Activated naive CD4-positive, alpha-beta T cell treated with anti-CD3 and anti-CD28 coated beads, Interleukin-2, amount 50 U/mL, for 24 hours (primary cell): ENCODE data around the gene ARMC5.
"Not testable (repeated sequence)": the region's sequence is repeated elsewhere in the genome, so short reads cannot be mapped to it uniquely, and the experiment has no call there.

Source experiments
- H3K27ac Mint-ChIP-seq: one replicate; pipeline ENCODE4 v1.8.0; 2021; ENCODE audit warnings: mild to moderate bottlenecking, mixed read lengths
- H3K27me3 Mint-ChIP-seq: one replicate; pipeline ENCODE4 v1.8.0; 2021; ENCODE audit warnings: mixed read lengths
- H3K36me3 Mint-ChIP-seq: one replicate; pipeline ENCODE4 v1.8.0; 2021; ENCODE audit warnings: mixed read lengths
- H3K4me1 Mint-ChIP-seq: one replicate; pipeline ENCODE4 v1.8.0; 2021; ENCODE audit warnings: mixed read lengths
- H3K4me3 Mint-ChIP-seq: one replicate; pipeline ENCODE4 v1.8.0; 2021; ENCODE audit warnings: mild to moderate bottlenecking, mixed read lengths
- H3K9me3 Mint-ChIP-seq: one replicate; pipeline ENCODE4 v1.8.0; 2021; ENCODE audit warnings: mixed read lengths

The ARMC5 gene

DNA sequence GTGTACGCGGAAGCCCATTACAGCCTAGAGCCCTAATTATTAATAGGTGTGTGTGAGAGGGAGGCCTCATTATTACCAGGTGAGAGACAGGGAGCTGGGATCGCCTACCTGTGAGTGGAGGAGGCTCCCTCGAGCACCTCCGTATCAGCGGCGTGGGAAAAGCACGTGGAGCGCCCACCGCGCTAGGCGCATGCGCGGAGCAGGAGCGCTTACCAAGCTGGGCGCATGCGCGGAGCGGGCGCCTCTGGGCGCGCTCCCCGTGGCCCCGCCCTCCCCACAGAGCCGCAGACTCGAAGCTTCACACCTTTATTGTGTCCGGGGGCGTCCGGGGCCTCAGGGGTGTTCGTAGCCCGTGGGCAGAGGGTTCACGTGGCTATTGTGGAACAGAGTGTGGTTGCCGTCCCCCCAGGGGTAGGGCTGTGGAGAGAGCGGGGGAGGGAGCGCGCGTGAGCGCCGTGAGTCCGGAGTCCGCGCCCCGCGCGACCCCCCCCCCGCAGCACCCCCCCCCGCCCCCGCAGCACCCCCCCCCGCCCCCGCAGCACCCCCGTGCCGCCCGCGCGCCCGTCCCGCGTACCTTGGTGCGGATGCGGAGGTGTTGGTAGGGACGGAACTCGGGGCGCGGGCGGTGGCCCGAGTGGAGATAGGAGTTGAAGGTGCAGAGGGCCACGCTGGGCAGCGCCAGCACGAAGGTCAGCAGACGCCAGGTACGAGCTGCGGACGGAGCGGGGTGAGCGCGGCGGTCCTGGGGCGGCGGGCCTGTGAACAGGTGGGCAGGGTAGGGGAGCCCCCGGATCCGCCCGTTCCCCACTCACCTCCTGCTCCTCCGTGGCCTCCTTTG lies 31.6 kb upstream of the ARMC5 start:
- H3K27ac Mint-ChIP-seq, result peak overlapping the region; percentile 12
- H3K9me3 Mint-ChIP-seq, result no peaks in the 10 kb centered on the region
- peaks cover 2% of the 10 kb centered on the region for H3K27me3 Mint-ChIP-seq
- no peaks in the 10 kb centered on the region for H3K36me3 Mint-ChIP-seq
- H3K4me1 Mint-ChIP-seq, result no peaks in the 10 kb centered on the region
- peak overlapping the region; percentile 23 for H3K4me3 Mint-ChIP-seq

DNA sequence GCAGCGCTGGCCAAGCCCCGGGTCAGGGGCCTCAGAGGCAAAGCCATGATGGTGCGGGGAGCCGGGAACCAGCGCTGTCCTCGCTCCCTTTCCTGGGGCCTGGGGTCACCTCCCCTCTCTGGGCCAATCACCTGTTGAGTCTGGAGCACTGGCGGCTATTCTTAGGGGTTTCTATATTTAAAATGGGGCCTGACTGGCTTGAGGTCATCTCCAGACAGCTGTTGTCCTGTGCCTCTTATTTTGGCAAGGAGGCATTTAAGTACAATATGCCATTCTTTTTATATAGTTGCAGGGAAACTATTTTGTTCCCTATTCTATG lies 31.1 kb upstream of the ARMC5 start, which contains the start of gene COX6A2:
Gene COX6A2 (minus strand): TSS at position 82 of the 319 bp plus-strand sequence. CDS start 35 bp downstream, at position 47.
- Mint-ChIP-seq H3K4me1 (no peaks in the 10 kb centered on the region), H3K27ac (peak within 1 kb of the TSS; percentile 12), H3K36me3 (no peaks in the 10 kb centered on the region), H3K27me3 (no peaks in the 10 kb centered on the region), H3K4me3 (peak within 1 kb of the TSS; percentile 23), H3K9me3 (no peaks in the 10 kb centered on the region)

DNA sequence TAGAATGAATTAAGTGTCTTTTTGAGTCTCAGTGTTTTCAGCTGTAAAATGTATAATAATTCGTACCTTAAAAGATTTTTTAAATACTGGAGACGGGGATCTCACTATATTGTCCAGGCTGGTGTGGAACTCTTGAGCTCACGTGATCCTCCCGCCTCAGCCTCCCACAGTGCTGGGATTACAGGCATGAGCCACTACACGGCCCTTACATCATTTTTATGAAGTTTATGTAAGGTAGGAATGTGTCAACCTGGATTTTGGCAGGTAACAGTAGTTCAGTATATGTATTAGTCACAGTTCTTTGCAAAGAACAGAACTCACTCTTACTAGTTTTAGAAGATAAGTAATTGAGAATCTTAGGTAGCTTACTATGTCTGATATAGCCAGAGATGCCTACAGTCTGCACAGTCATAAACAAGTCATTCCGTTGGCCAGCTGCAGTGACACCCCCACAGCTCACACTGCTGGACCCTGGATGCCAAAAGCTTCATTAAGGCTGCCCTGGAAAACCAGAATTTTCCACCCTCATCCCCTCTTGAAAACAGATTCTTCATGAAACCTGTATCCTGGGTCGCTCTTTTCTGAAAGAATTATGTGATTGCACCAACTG lies 30.6 kb upstream of the ARMC5 start:
- Mint-ChIP-seq H3K4me3 (no peak overlapping the region), H3K27ac (no peak overlapping the region), H3K36me3 (no peaks in the 10 kb centered on the region), H3K27me3 (no peaks in the 10 kb centered on the region), H3K9me3 (no peaks in the 10 kb centered on the region), H3K4me1 (no peaks in the 10 kb centered on the region)

- no peak overlapping the region for H3K27ac Mint-ChIP-seq
- H3K27me3 Mint-ChIP-seq, result no peaks in the 10 kb centered on the region
- no peaks in the 10 kb centered on the region for H3K4me1 Mint-ChIP-seq
- H3K4me3 Mint-ChIP-seq, result no peak overlapping the region
- H3K36me3 Mint-ChIP-seq, result no peaks in the 10 kb centered on the region
- no peaks in the 10 kb centered on the region for H3K9me3 Mint-ChIP-seq
Observed at GRCh38 chr16:31429314-31429713, 30.0 kb upstream of the ARMC5 start.

GRCh38 chr16:31429796-31430195 lies 29.5 kb upstream of the ARMC5 start:
- Mint-ChIP-seq H3K36me3 (no peaks in the 10 kb centered on the region), H3K27ac (no peak overlapping the region), H3K27me3 (no peaks in the 10 kb centered on the region), H3K9me3 (no peaks in the 10 kb centered on the region), H3K4me3 (no peak overlapping the region), H3K4me1 (no peaks in the 10 kb centered on the region)

GRCh38 chr16:31430380-31431052 lies 28.8 kb upstream of the ARMC5 start:
- Mint-ChIP-seq H3K36me3 (no peaks in the 10 kb centered on the region), H3K9me3 (no peaks in the 10 kb centered on the region), H3K4me3 (no peak overlapping the region), H3K27ac (no peak overlapping the region), H3K27me3 (no peaks in the 10 kb centered on the region), H3K4me1 (no peaks in the 10 kb centered on the region)

- H3K36me3 Mint-ChIP-seq, result no peaks in the 10 kb centered on the region
- no peaks in the 10 kb centered on the region for H3K4me1 Mint-ChIP-seq
- H3K9me3 Mint-ChIP-seq, result no peaks in the 10 kb centered on the region
- H3K4me3 Mint-ChIP-seq, result no peak overlapping the region
- no peak overlapping the region for H3K27ac Mint-ChIP-seq
- no peaks in the 10 kb centered on the region for H3K27me3 Mint-ChIP-seq
Observed at GRCh38 chr16:31435341-31436220, 23.7 kb upstream of the ARMC5 start.

DNA sequence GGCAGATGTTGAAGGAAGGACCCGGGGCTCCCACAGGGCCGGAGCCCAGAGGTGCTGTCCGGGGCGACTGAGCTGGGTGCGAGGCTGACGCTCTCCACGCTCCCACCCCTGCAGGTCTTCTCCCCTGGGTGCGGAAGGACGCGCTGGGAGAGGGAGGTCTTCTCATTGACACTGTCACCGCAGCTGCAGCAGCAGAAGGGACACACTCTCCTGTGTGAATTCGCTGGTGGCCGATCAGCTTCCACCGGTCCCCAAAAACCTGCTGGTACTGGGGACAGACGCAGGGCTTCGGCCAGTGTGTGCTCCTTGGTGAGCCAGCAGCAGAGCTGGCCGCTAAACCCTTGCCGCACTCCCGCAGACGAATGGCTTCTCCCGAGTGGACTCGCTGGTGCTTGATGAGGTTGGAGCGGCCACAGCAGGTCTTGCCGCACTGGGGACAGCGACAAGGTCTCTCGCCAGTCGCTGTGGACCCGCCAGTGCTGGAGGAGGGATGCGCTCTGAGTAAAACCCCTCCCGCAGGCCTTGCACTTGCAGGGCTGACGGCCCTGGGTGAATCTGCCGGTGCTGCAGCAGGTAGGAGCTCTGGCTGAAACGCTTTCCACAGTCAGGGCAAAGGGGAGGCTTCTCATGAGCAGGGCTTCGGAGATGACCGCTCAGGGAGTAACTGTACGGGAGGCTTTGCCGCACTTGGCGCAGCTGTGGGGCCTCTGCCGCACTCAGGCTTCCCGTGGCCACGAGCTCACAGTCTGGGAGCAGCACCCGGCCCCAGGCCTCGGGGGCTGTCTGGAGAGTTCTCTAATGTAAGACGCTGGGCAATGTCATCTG lies 22.9 kb upstream of the ARMC5 start:
- no peak overlapping the region for H3K4me3 Mint-ChIP-seq
- H3K27me3 Mint-ChIP-seq, result no peaks in the 10 kb centered on the region
- H3K36me3 Mint-ChIP-seq, result no peaks in the 10 kb centered on the region
- H3K9me3 Mint-ChIP-seq, result no peaks in the 10 kb centered on the region
- no peak overlapping the region for H3K27ac Mint-ChIP-seq
- no peaks in the 10 kb centered on the region for H3K4me1 Mint-ChIP-seq

- Mint-ChIP-seq H3K4me1 (peaks cover 10% of the 10 kb centered on the region), H3K9me3 (no peaks in the 10 kb centered on the region), H3K27me3 (no peaks in the 10 kb centered on the region), H3K36me3 (no peaks in the 10 kb centered on the region), H3K27ac (no peak overlapping the region), H3K4me3 (no peak overlapping the region)
Observed at GRCh38 chr16:31438414-31438813, 20.9 kb upstream of the ARMC5 start.

GRCh38 chr16:31439023-31439422 lies 20.3 kb upstream of the ARMC5 start:
- not testable (repeated sequence) for H3K27me3 Mint-ChIP-seq, H3K36me3 Mint-ChIP-seq, H3K27ac Mint-ChIP-seq

GRCh38 chr16:31439519-31439918 lies 19.8 kb upstream of the ARMC5 start:
- Mint-ChIP-seq H3K4me1 (peaks cover 10% of the 10 kb centered on the region), H3K4me3 (no peak overlapping the region), H3K27me3 (no peaks in the 10 kb centered on the region), H3K27ac (no peak overlapping the region), H3K9me3 (no peaks in the 10 kb centered on the region), H3K36me3 (no peaks in the 10 kb centered on the region)

More at GRCh38 chr16:31439023-31439422, 20.3 kb upstream of the ARMC5 start:
- not testable (repeated sequence) for H3K9me3 Mint-ChIP-seq, H3K4me1 Mint-ChIP-seq, H3K4me3 Mint-ChIP-seq

DNA sequence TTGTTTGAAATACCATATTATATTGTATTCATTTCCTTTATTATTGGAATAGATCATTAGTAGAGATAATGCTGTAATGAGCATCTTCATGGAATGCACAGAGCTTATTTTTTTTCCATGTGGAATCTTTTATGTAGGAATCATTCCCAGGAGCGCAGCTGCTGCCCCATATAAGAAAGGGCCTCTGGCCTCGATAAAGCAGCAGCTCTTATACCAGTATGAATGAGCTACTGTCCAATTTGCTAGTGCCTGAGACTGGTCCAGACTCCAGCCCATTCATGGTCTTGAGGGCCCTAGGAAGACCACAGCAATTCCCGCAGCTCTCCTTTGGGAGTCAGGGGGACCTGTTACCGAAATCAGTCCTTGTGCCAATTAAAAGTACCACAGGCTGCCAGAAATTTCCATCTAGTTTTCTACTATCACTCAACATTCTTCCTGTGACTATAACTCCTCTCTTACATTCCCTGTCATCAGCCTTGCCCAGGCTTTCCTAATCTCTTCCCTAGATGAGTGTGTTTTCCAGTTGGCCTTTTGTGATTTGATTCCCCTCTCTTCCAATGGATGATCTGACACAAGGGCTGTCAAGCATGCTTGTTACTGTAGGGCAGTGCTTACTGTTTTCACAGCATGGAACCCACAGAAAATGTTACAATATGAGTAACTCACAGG lies 18.7 kb upstream of the ARMC5 start:
- Mint-ChIP-seq H3K27ac (no peak overlapping the region), H3K4me3 (no peak overlapping the region), H3K9me3 (no peaks in the 10 kb centered on the region), H3K27me3 (no peaks in the 10 kb centered on the region), H3K36me3 (no peaks in the 10 kb centered on the region), H3K4me1 (peaks cover 10% of the 10 kb centered on the region)

DNA sequence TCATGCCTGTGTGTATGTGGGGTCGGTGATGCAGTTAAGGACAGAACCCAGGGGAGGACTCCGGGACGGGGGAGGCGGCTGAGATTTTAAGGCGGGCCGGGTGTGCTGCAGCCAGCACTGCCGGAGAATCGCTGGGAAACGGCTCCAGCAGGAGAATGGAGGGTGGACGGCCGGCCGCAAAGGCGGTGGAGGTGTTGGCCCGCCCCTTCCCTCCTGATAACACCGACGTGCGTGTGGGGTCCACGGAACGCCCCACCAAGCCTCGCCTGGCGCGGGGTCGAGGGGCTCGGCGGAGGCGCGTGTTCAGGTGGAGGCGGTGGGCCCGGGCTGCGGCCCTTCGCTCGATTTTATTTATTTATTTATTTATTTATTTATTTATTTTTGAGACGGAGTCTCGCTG lies 17.3 kb upstream of the ARMC5 start:
- Mint-ChIP-seq H3K9me3 (no peaks in the 10 kb centered on the region), H3K27ac (peak overlapping the region; percentile 83), H3K4me3 (peak overlapping the region; percentile 81), H3K4me1 (peaks cover 10% of the 10 kb centered on the region), H3K36me3 (no peaks in the 10 kb centered on the region), H3K27me3 (no peaks in the 10 kb centered on the region)

DNA sequence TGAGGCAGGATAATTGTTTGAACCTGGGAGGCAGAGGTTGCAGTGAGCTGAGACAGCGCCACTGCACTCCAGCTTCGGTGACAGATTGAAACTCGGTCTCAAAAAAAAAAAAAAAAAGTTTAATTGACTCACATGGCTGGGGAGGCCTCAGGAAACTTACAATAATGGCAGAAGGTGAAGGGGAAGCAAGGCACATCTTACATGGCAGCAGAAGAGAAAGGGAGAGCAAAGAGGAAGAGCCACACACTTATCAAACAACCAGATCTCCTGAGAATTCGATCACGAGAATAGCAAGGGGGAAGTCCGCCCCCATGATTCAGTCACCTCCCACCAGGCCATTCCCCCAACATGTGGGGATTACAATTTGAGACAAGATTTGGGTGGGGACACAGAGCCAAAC lies 13.4 kb upstream of the ARMC5 start:
- H3K4me1 Mint-ChIP-seq, result peaks cover 12% of the 10 kb centered on the region
- not testable (repeated sequence) for H3K36me3 Mint-ChIP-seq, H3K27ac Mint-ChIP-seq, H3K4me3 Mint-ChIP-seq, H3K27me3 Mint-ChIP-seq, H3K9me3 Mint-ChIP-seq
